Measurements from ENCODE around the gene ZEB1. TPM values are rescaled to one million over a fixed set of nuclear protein-coding genes. Genes with fewer than 3 reads are reported as not detected.

ZEB1 gene
- total and polyA plus RNA-seq, 2 of the 4 experiments (the other 2 are of a cell fraction), result 23.7 to 108 TPM

- TF ChIP-seq RFX5 (IDR thresholded peaks at IDR 0.05; ENCODE audit: low read depth, low read length), result no peak
- TF ChIP-seq RAD21 (IDR thresholded peaks at IDR 0.05; ENCODE audit: low read length), result no peak
- TF ChIP-seq CEBPB (IDR thresholded peaks at IDR 0.05; ENCODE audit: low read depth, low read length), result no peak
- TF ChIP-seq MXI1 (IDR thresholded peaks at IDR 0.05; ENCODE audit: borderline replicate concordance, low read depth, low read length), result no peak
- no peak for TF ChIP-seq RCOR1 (IDR thresholded peaks at IDR 0.05; ENCODE audit: insufficient replicate concordance, low read length)
- TF ChIP-seq CHD1 (IDR thresholded peaks at IDR 0.05; ENCODE audit: low read depth, low read length), result no peak
- TF ChIP-seq, protein P1, sequence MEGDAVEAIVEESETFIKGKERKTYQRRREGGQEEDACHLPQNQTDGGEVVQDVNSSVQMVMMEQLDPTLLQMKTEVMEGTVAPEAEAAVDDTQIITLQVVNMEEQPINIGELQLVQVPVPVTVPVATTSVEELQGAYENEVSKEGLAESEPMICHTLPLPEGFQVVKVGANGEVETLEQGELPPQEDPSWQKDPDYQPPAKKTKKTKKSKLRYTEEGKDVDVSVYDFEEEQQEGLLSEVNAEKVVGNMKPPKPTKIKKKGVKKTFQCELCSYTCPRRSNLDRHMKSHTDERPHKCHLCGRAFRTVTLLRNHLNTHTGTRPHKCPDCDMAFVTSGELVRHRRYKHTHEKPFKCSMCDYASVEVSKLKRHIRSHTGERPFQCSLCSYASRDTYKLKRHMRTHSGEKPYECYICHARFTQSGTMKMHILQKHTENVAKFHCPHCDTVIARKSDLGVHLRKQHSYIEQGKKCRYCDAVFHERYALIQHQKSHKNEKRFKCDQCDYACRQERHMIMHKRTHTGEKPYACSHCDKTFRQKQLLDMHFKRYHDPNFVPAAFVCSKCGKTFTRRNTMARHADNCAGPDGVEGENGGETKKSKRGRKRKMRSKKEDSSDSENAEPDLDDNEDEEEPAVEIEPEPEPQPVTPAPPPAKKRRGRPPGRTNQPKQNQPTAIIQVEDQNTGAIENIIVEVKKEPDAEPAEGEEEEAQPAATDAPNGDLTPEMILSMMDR (conservative IDR thresholded peaks at IDR 0.05; ENCODE audit: low read depth, low read length), result no peak
- no peak for TF ChIP-seq USF2 (IDR thresholded peaks at IDR 0.05; ENCODE audit: low read depth, low read length)
- TF ChIP-seq NFE2L2 (IDR thresholded peaks at IDR 0.05; ENCODE audit: low read depth, low read length), result no peak
- no peak for TF ChIP-seq MAZ (IDR thresholded peaks at IDR 0.05; ENCODE audit: borderline replicate concordance, low read depth, low read length)
- TF ChIP-seq POLR2A (IDR thresholded peaks at IDR 0.05; ENCODE audit: low read depth, low read length), result no peak
- peak; percentile 27 for DNase-seq
- POLR2A ChIA-PET (ENCODE audit: unreplicated experiment), result no interaction called here
Observed at GRCh38 chr10:31404640-31405039, 85.6 kb downstream of the ZEB1 start.

More at GRCh38 chr10:31404640-31405039, 85.6 kb downstream of the ZEB1 start:
- no peak overlapping the region for H2BK20ac ChIP-seq (ENCODE audit: low read depth, low read length)
- dilution Hi-C loops (cut with HindIII; ENCODE audit: low sequenced_read_pairs, unreplicated experiment), result no loop called here
- no peak overlapping the region for H2AK9ac ChIP-seq (replicated peaks; ENCODE audit: low read depth, low read length, poor library complexity)
- no TSS peak for BruUV-seq (replicated peaks)
- H2BK120ac ChIP-seq (ENCODE audit: low read depth, low read length), result no peak overlapping the region
- no peak overlapping the region for H3K27ac ChIP-seq (ENCODE audit: insufficient read depth, low read length)
- CTCF ChIA-PET, result no interaction called here
- no peak overlapping the region for H2BK15ac ChIP-seq (ENCODE audit: low read depth, low read length)
- H3K18ac ChIP-seq (ENCODE audit: low read depth, low read length), result no peak overlapping the region
- peaks cover 42% of the 10 kb centered on the region for H4K20me1 ChIP-seq (ENCODE audit: insufficient read depth, low read length)
- in situ Hi-C loops (cut with MboI; ENCODE audit: low sequenced_read_pairs), result no loop called here
- H3K4ac ChIP-seq (ENCODE audit: low read depth, low read length), result no peak overlapping the region
- peaks cover 6% of the 10 kb centered on the region for H3K9me1 ChIP-seq (ENCODE audit: insufficient read depth, low read length)
- no peaks in the 10 kb centered on the region for H3K9me3 ChIP-seq (ENCODE audit: control insufficient read depth, insufficient read depth, low read length)
- H4K8ac ChIP-seq (ENCODE audit: low read depth in 2 of 2, low read length in 2 of 2), result no peak overlapping the region
- no peak overlapping the region for H3K9ac ChIP-seq (ENCODE audit: low read depth, low read length)
- H3K56ac ChIP-seq (ENCODE audit: extremely low read depth, insufficient read depth, low read length), result no peak overlapping the region
- no peak overlapping the region for H3K23ac ChIP-seq (ENCODE audit: low read depth, low read length)
- H2AK5ac ChIP-seq (ENCODE audit: low read depth, low read length), result no peak overlapping the region
- no peak overlapping the region for H3K14ac ChIP-seq (replicated peaks; ENCODE audit: low read depth, low read length)
- no peak overlapping the region for H2BK5ac ChIP-seq (ENCODE audit: low read depth, low read length, poor library complexity, severe bottlenecking)
- ATAC-seq (ENCODE audit: low read depth), result peak; percentile 35
- peaks cover 9 to 28% of the 10 kb centered on the region in 2 experiments; a peak in 3 of 4 replicates for H3K79me1 ChIP-seq (ENCODE audit: low read depth in 1 of 2, low read length in 2 of 2)
- no peak overlapping the region for H3K4me2 ChIP-seq (ENCODE audit: low read depth, low read length)
- peaks cover 3% of the 10 kb centered on the region; the same call in 1 of the 2 replicates for H3K4me1 ChIP-seq (ENCODE audit: control insufficient read depth, insufficient read depth, low read length)
- no peaks in the 10 kb centered on the region for H3K27me3 ChIP-seq (ENCODE audit: control insufficient read depth, insufficient read depth, low read length)
- H4K5ac ChIP-seq (ENCODE audit: low read depth, low read length), result no peak overlapping the region
- H4K91ac ChIP-seq (ENCODE audit: insufficient read depth, low read depth, low read length), result no peak overlapping the region
- intact Hi-C loops (cut with micrococcal nuclease), result no loop called here
- H3K36me3 ChIP-seq (ENCODE audit: control insufficient read depth, insufficient read depth, low read length), result peaks cover 2% of the 10 kb centered on the region; the same call in 1 of the 2 replicates
- H3K4me3 ChIP-seq (ENCODE audit: insufficient read depth, low read depth, low read length), result no peak overlapping the region
- no peak overlapping the region for H2AFZ ChIP-seq (replicated peaks; ENCODE audit: low read length, poor library complexity)
